Ovary (tissue), 9 donors: ENCODE data around the gene HIKESHI. TPM values are rescaled to one million over a fixed set of nuclear protein-coding genes. Genes with fewer than 3 reads are reported as not detected.
"Not testable (repeated sequence)": the region's sequence is repeated elsewhere in the genome, so short reads cannot be mapped to it uniquely, and the experiment has no call there.

Experiments used
- DNase-seq, 5 donors: peaks; one replicate each; pipeline ENCODE4 v3.0.0-alpha.2; 2019 to 2020
- H3K27ac ChIP-seq, 2 donors: fragments of 200-600 bp; one replicate each; pipeline versions ENCODE4 v1.5.1 to v1.8.0; 2019 to 2022
- H3K27me3 ChIP-seq: fragments of 200-600 bp; one replicate; pipeline ENCODE4 v1.8.0; 2022
- H3K36me3 ChIP-seq: fragments of 200-600 bp; sonication (generic); one replicate; pipeline ENCODE4 v1.5.1; 2019
- H3K4me1 ChIP-seq: one replicate; pipeline ENCODE4 v1.8.1; 2013; ENCODE audit warnings: mild to moderate bottlenecking, moderate library complexity; ENCODE audit not compliant: insufficient read depth
- H3K4me3 ChIP-seq: fragments of 200-600 bp; sonication (generic); one replicate; pipeline ENCODE4 v1.5.1; 2017
- H3K9me3 ChIP-seq, 2 donors: fragments of 200-600 bp in 1 of 2; sonication (generic) in 1 of 2; one replicate each; pipeline versions ENCODE4 v1.5.1 to v1.8.1; 2013 to 2019; ENCODE audit warnings: mild to moderate bottlenecking in 1 of 2, moderate library complexity in 1 of 2
- EP300 ChIP-seq: sonication (generic); formaldehyde crosslinking; IDR thresholded peaks from one replicate; pipeline ENCODE4 v1.6.1; 2017; ENCODE audit warnings: antibody characterized with exemption
- POLR2A ChIP-seq: fragments of 450-650 bp; IDR thresholded peaks from one replicate; pipeline ENCODE4 v1.6.1; 2017; ENCODE audit warnings: antibody characterized with exemption, mild to moderate bottlenecking, moderate library complexity
- WGBS, 3 donors: extraction: QIAGEN DNeasy Blood & Tissue Kit in 1 of 3; methylation state at CpG; one replicate each; pipeline versions ENCODE4 v1.1.5 to v1.1.7; 2013 to 2017; 5-methylcytosine and 5-hydroxymethylcytosine counted together
- intact Hi-C, 4 donors: fragments of 100-400 bp; cut with DNase I; formaldehyde crosslinking; loops; one replicate each; pipeline versions ENCODE4 v1.11.0 to v1.15.1; 2022 to 2023
- polyA plus RNA-seq, 2 donors: library from polyadenylated mRNA; stranded (reverse); fragments of 200-250 nt in 1 of 2; fragments of 350-450 nt in 1 of 2; fragmentation: Illumina TruSeq in 1 of 2; extraction: RNeasy Lipid Tissue Mini Kit (QIAGEN cat#74804) in 1 of 2; gene quantifications; one replicate each; pipeline ENCODE4 v1.2.3, GENCODE V29; 2013 to 2014
- total RNA-seq, 7 donors: library from RNA; depleted of rRNA in 2 of 7; stranded (reverse); fragments of >200 nt in 2 of 7; fragmentation: NEBNext Ultra II Directional in 3 of 7; extraction: Animal tissue kit (Norgen Biotek cat#: 25700) in 3 of 7; gene quantifications; one replicate each; pipeline versions ENCODE4 v1.1.0 to v1.2.4, GENCODE V29; 2016 to 2023
- TF ChIP-seq, protein P1 (sequence below), 3 donors: fragments of 450-650 bp in 2 of 3; fragments of 200-600 bp in 1 of 3; IDR thresholded peaks; one replicate each; pipeline versions ENCODE4 v1.5.1 to v1.8.0; 2016 to 2022; ENCODE audit warnings: antibody characterized with exemption in 3 of 3, mild to moderate bottlenecking in 1 of 3
- donor health status: DM: no; HTN: no; CAD: no; lungs with moderate emphysema.
- donor health status: DM: no; HTN: no; CAD: no.
- donor health status: Bipolar disorder and iron deficiency.
- donor health status: DM: yes; HTN: yes; CAD: no.
- donor health status: DM: no; HTN: no; CAD: no.
- donor health status: DM: yes; HTN: yes; CAD: no.

The HIKESHI gene
- total and polyA plus RNA-seq, 9 donors: 26.6 to 43.7 (median 30.5) TPM

DNA sequence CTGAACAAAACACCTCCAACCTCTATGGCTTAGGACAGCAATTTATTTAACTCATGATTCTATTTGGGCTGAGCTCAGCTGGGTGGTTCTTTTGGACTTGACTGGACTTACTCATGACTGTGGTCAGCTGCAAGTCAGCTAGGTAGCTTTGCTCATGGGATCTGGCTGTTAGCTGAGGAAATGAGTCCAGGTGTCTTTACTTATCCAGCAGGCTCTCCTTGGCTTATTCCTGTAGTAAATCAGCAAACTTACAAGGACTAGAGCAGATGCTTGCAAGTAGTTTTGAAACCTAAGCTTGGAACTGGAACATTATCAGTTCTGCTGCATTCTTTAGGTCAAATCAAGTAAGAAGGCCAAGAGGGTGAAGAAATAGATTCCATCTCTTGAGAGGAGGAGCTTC is 8.0 kb upstream of the HIKESHI start:
- TF ChIP-seq POLR2A: no peak
- TF ChIP-seq EP300: no peak
- TF ChIP-seq, protein P1, sequence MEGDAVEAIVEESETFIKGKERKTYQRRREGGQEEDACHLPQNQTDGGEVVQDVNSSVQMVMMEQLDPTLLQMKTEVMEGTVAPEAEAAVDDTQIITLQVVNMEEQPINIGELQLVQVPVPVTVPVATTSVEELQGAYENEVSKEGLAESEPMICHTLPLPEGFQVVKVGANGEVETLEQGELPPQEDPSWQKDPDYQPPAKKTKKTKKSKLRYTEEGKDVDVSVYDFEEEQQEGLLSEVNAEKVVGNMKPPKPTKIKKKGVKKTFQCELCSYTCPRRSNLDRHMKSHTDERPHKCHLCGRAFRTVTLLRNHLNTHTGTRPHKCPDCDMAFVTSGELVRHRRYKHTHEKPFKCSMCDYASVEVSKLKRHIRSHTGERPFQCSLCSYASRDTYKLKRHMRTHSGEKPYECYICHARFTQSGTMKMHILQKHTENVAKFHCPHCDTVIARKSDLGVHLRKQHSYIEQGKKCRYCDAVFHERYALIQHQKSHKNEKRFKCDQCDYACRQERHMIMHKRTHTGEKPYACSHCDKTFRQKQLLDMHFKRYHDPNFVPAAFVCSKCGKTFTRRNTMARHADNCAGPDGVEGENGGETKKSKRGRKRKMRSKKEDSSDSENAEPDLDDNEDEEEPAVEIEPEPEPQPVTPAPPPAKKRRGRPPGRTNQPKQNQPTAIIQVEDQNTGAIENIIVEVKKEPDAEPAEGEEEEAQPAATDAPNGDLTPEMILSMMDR (IDR thresholded peaks at IDR 0.05): no peak

DNA sequence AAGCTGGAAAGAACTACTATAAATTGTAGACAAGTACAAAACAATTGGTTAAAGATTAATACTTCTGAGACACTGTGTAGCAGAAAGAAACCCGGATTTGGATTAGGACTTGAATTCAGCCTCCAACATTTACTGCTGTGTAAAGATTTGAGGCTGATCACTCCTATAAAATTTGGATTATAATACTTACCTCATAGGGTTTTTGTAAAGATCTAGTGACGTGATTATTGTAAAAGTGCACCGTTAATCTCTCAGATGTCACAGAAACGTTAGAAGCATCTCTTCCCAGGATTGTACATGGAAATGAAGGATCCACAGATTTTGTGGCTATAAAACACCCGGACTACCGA is 323 bp upstream of the HIKESHI start:
- intact Hi-C loops: no loop called here
- no peaks in the 10 kb centered on the region for H3K9me3 ChIP-seq
- TF ChIP-seq EP300: no peak
- TF ChIP-seq, protein P1 (IDR thresholded peaks at IDR 0.05): no peak
- TF ChIP-seq POLR2A: no peak
- H3K4me1 ChIP-seq: no peaks in the 10 kb centered on the region
- no peaks in the 10 kb centered on the region for H3K27me3 ChIP-seq
- H3K4me3 ChIP-seq: peak overlapping the region; percentile 63
- DNase-seq: no peak
- H3K36me3 ChIP-seq: no peaks in the 10 kb centered on the region
- H3K27ac ChIP-seq: no peak overlapping the region
- 3 to 5% (median 3%) methylated on average over 6 of the region's 6 CpGs for WGBS, 3 donors

More for the DNA sequence above, 8.0 kb upstream of the HIKESHI start:
- Histone ChIP-seq H3K36me3 (no peaks in the 10 kb centered on the region), H3K4me3 (no peak overlapping the region), H3K27ac (no peak overlapping the region), H3K4me1 (no peaks in the 10 kb centered on the region), H3K27me3 (no peaks in the 10 kb centered on the region), H3K9me3 (no peaks in the 10 kb centered on the region)
- intact Hi-C loops: loop anchor here in 3 of 4 donors (5.0 to 10.0 kb wide), 3 partner anchors 352 to 442 kb away; no protein-coding TSS in a partner anchor
- DNase-seq: no peak

DNA sequence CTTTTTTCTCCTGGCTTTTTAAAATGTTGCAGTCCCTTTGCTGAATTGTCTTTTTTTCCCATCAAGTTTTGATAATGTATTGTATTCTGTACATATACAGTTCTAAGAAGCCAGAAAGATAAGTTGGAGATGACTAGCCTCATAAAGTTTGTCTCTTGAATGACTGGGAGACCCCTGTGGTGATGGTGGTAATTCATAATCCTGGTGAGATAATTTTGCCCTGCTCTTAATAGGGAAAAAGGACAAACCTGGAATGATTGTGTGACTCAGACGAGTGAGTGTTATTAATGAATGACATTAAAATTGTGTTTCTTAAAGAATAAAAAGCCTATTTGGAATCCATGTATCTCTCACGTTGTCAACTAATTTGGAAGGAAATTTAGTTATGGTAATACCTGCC is 1.2 kb downstream of the HIKESHI start:
- 51 to 64% (median 58%) methylated on average over 2 of the region's 2 CpGs for WGBS, 3 donors
- DNase-seq: no peak
- no peak overlapping the region for H3K27ac ChIP-seq
- intact Hi-C loops: no loop called here
- H3K36me3 ChIP-seq: no peaks in the 10 kb centered on the region
- no peaks in the 10 kb centered on the region for H3K4me1 ChIP-seq
- H3K9me3 ChIP-seq: no peaks in the 10 kb centered on the region
- H3K27me3 ChIP-seq: no peaks in the 10 kb centered on the region
- TF ChIP-seq EP300 (no peak), POLR2A (no peak)
- TF ChIP-seq, protein P1 (IDR thresholded peaks at IDR 0.05): no peak
- H3K4me3 ChIP-seq: peak overlapping the region; percentile 63

DNA sequence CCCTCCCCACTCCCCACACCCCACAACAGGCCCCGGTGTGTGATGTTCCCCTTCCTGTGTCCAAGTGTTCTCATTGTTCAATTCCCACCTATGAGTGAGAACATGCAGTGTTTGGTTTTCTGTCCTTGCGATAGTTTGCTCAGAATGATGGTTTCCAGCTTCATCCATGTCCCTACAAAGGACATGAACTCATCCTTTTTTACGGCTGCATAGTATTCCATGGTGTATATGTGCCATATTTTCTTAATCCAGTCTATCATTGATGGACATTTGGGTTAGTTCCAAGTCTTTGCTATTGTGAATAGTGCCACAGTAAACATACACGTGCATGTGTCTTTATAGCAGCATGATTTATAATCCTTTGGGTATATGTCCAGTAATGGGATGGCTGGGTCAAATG is 6.7 kb downstream of the HIKESHI start:
- intact Hi-C loops, H3K4me3 ChIP-seq, H3K9me3 ChIP-seq, H3K4me1 ChIP-seq, H3K27ac ChIP-seq, H3K36me3 ChIP-seq, DNase-seq, H3K27me3 ChIP-seq: not testable (repeated sequence)
- 86 to 97% (median 91%) methylated on average over 3 to 4 of the region's 4 CpGs for WGBS, 3 donors

DNA sequence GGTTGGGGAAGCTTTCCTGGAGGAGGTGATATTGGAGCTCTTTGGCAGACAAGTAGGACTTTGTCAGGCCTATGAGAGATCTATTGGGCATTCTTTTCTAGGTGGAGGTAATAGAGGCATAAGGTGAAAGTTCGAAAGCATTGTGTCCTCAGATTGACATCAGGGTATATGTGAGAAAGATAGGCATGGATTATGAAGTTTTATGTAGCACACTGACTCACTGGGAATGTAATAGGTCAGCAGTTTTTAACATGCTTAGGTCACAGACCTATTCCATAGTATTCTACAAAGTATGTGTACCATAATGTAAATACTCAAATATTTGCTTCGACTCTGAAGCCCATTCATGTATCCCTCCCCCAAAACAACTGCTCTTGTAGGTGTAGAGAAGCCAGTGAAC is 11.8 kb downstream of the HIKESHI start:
- no peak overlapping the region for H3K27ac ChIP-seq
- no peak overlapping the region for H3K4me3 ChIP-seq
- WGBS, 3 donors: 93 to 97% (median 96%) methylated on average over 2 of the region's 2 CpGs
- no peaks in the 10 kb centered on the region for H3K27me3 ChIP-seq
- intact Hi-C loops: no loop called here
- H3K36me3 ChIP-seq: no peaks in the 10 kb centered on the region
- H3K4me1 ChIP-seq: no peaks in the 10 kb centered on the region
- H3K9me3 ChIP-seq: no peaks in the 10 kb centered on the region
- no peak for DNase-seq
- TF ChIP-seq, protein P1 (IDR thresholded peaks at IDR 0.05): no peak
- TF ChIP-seq POLR2A: no peak
- TF ChIP-seq EP300: no peak
